KG1 (cell line): ENCODE data around the gene CCDC15.
A peak's percentile ranks its signal among the peaks of the same experiment; 100 is the strongest.
"Not testable (repeated sequence)": the region's sequence is repeated elsewhere in the genome, so short reads cannot be mapped to it uniquely, and the experiment has no call there.

Source experiments
- DNase-seq: peaks from one replicate; lab custom pipeline; 2025; lab: John Stamatoyannopoulos, UW

The CCDC15 gene

GRCh38 chr11:124988063-124988462, 34.1 kb downstream of the CCDC15 start:
- no peak for DNase-seq

DNA sequence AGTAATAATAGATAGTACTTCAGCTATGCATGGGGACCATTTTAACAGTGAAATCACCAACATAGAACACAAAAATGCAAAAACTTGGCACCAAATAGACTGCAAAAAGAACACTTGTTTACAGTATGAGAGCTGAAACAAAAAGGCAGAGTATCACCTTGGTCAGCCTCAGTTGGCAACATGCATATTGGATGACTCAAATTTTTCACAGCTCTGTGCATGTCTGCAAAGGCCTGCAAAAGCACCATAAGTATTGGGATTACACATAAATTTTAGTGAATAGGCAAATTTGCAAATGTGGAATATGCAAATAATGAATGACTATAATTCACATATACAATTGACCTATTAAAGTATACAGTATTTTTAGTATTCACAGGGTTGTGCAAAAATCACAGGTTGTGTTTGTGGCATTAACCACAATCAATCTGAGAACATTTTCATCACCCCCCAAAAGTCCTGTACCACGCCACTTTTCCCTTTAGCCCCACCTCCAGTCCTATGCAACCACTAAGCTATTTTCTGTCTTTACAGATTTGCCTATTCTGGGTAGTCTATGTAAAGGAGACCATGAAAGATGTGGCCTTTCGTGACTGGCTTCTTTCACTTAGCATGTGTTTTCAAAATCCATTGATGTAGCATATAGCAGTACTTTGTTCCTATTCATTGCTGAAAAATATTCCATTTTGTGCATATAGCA, 47.2 kb downstream of the CCDC15 start:
- DNase-seq = no peak

DNA sequence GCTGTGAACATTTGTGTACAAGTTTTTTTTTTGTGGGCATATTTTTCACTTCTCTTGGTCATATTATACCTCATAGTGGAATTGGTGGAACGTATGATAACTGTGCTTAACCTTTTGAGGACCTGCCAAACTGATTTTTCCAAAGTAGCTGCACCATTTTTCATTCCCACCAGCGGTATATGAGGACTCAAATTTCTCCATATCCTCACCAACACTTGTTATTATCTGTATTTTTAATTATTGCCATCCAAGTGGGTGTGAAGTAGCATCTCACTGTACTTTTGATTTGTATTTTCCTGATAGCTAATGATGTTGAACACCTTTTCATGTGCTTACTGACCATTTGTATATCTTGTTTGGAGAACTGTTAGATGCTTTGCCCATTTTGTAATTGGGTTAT, 47.8 kb downstream of the CCDC15 start:
- DNase-seq = no peak

- DNase-seq = no peak
Measured at GRCh38 chr11:125005491-125005890, 51.5 kb downstream of the CCDC15 start.

GRCh38 chr11:125016413-125016812, 62.4 kb downstream of the CCDC15 start:
- no peak for DNase-seq

- no peak for DNase-seq
Measured at GRCh38 chr11:125020342-125020741, 66.3 kb downstream of the CCDC15 start.

GRCh38 chr11:125022551-125022950, 68.5 kb downstream of the CCDC15 start:
- DNase-seq = no peak

DNA sequence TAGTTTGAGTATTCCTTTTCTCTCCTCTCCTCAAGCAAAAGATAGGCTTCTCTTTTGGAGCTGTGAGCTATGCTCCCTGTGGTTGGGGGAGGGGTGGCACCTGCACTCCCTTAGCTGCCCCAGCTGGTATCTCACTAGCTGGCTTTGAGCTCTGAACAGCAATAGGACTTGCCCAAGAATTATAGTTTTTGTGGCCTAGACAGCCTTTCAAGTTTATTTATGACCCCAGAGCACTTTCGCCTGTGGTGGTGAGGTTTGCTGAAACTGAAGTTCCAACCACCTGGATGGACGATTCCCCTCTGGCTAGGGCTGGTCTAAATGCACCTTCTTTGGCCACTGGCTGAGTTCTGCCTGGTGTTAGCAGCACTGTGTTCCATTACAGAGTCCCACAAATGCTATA, 72.0 kb downstream of the CCDC15 start:
- DNase-seq = no peak

GRCh38 chr11:125029431-125029830, 75.4 kb downstream of the CCDC15 start:
- not testable (repeated sequence) for DNase-seq

DNA sequence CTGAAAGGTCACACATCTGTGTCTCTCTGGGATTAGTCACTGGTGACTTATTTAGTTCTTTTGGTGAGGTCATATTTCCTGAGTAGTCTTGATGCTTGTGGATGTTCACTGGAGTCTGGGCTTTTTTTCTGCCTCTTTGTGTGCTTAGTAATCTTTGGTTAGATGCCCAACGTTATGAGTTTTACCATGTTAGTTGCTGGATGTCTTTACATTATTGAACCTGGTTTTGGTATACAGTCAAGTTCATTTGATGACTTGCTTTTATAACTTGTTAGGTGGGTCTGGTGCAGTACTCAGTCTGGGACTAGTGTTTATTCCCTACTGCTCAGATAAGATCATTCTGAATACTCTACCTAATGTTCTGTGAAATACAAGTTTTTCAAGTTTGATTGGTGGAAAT, 82.9 kb downstream of the CCDC15 start:
- no peak for DNase-seq

- DNase-seq = no peak
Measured at GRCh38 chr11:125049164-125049792, 95.3 kb downstream of the CCDC15 start.

GRCh38 chr11:125052047-125052446, 98.0 kb downstream of the CCDC15 start:
- DNase-seq = no peak

DNA sequence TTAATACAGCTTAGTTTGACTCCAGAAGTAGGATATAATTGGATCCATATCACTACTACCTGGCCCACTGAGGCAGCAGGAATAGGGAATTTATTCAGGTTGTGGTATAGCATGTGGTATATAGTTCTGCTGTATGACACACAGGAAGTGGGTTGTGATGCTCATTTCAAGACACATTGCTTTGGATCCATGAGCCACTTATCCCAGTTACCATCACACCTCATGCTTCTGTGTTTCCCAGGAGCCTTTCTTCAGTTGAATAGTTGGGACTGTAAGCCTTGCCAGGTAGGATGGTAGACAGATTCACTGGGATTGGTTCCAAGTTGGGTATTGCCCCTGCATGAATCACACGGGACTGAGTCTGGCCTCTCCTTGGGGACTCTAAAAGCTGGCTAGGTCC, 99.2 kb downstream of the CCDC15 start:
- DNase-seq = no peak

DNA sequence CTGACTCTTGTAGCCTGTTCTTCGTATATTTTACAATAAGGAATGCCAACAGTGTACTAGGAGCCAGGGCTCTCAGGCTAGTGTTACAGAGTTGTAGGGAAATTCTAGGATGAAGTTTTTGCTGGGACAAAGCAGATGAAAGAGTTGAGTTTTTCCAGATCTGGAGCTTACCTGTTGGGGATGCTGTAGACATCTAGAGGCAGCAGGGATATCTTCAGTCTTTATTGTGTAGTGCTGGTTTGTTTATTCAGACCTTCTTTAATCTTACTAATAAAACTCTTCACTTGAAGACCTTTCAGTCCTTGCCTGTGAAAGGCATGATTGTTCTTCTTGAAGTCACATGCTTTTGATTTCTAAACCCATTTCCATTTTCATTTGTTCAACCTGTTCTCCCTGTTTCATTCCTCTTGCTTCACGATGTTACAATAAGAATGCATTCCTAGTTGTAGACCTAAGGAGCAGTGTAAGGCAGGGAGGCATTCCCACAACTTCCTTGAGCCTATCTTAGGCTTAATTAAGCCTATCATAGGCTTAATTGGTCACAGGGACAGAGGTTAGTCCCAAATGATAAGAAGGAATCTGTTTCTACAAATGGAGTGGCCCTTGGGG, 101.2 kb downstream of the CCDC15 start:
- no peak for DNase-seq

GRCh38 chr11:125056111-125056510, 102.1 kb downstream of the CCDC15 start:
- DNase-seq = not testable (repeated sequence)

- DNase-seq = no peak
Measured at GRCh38 chr11:125056931-125057692, 103.1 kb downstream of the CCDC15 start.

- no peak for DNase-seq
Measured at GRCh38 chr11:125057693-125058016, 103.7 kb downstream of the CCDC15 start.

- DNase-seq = no peak
Measured at GRCh38 chr11:125061281-125061680, 107.3 kb downstream of the CCDC15 start.

DNA sequence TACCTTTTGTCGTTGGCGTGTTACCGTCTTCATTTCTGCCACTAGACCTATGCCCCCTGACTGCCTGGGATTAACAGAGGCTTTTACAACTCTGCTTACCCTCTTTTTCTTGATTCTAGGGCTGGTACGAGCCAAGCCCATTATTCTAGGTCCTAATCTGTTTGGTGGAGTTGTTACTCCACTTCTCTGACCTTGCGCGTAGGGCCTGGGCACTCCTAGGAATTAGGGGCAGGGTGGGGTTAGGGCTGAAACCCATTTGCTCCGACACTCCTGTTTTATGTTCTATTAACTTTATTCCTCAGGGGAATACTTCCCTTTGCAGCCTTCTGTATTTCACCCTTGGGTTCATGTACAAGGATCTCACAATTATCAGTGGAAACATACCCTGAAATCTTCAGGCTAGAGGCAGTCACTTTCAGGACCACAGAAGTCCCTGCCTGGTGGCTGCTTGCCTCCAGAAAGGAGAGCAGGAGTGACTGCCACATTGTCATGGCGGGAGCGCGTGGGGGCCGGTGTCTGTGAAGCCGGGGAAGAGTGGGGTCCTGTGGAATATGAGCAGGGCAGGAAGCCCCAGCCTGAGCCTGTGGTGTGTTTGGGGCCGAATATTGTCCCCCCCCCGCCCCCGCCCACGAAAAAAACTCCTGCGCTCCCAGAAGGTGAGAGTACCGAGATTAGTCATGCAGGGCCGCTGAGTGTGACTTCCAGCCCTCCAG, 108.4 kb downstream of the CCDC15 start:
- DNase-seq = no peak

DNA sequence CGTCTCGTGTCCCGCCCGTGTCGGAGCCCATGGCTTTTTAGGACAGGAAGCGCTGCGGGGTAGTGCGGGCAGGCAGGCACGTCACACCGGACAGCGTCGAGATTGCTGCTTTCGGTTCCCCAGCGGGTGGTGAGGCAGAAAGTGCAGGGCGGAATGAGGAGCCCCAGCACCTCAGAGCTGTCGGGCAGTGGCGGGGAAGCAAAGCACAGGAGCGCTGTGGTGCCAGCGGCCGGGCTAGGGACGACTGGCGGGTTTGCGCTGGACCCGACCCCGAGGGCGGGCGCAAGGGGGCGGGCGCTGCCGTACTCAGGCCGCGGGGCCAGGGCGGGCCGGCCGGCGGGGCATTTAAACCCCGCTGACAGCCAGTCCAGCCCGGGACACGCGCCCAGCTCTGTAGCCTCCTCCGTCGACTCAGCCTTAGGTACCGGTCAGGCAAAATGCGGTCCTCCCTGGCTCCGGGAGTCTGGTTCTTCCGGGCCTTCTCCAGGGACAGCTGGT, 109.0 kb downstream of the CCDC15 start, which contains the start of gene SLC37A2:
Gene SLC37A2 (plus strand): TSS at position 375 of the 498 bp plus-strand sequence. CDS start 63 bp downstream, at position 438.
- DNase-seq = peak; percentile 38

- DNase-seq = no peak
Measured at GRCh38 chr11:125063429-125064043, 109.5 kb downstream of the CCDC15 start.
